Neuronal stem cell (in vitro differentiated cells): ENCODE measurements around the gene CHTF18.
A peak's percentile ranks its signal among the peaks of the same experiment; 100 is the strongest.

ENCODE experiments used
- DNase-seq: peaks from one replicate; pipeline ENCODE4 v3.0.0-alpha.2; 2013; ENCODE audit warnings: low spot score
- H2AFZ ChIP-seq: one replicate; pipeline ENCODE4 v1.6.1; 2013; ENCODE audit warnings: mild to moderate bottlenecking, low read length, inconsistent platforms
- H2AK5ac ChIP-seq: 2 replicates; pipeline ENCODE4 v1.6.1; 2013; ENCODE audit warnings: low read depth, mild to moderate bottlenecking, inconsistent platforms, low read length, moderate library complexity, mixed read lengths
- H2BK120ac ChIP-seq: 2 replicates; pipeline ENCODE4 v1.6.1; 2013; ENCODE audit warnings: low read depth, mild to moderate bottlenecking, inconsistent platforms, low read length, moderate library complexity, mixed read lengths
- H2BK12ac ChIP-seq: one replicate; pipeline ENCODE4 v1.6.1; 2013; ENCODE audit warnings: low read length, inconsistent platforms
- H2BK15ac ChIP-seq: 2 replicates; pipeline ENCODE4 v1.6.1; 2013; ENCODE audit warnings: mild to moderate bottlenecking, low read length, inconsistent platforms, mixed read lengths
- H2BK5ac ChIP-seq: one replicate; pipeline ENCODE4 v1.6.1; 2013; ENCODE audit warnings: inconsistent platforms, mild to moderate bottlenecking, low read length, moderate library complexity
- H3K14ac ChIP-seq: one replicate; pipeline ENCODE4 v1.6.1; 2013; ENCODE audit warnings: low read length, inconsistent platforms
- H3K18ac ChIP-seq: 2 replicates; pipeline ENCODE4 v1.6.1; 2013; ENCODE audit warnings: low read length, inconsistent platforms
- H3K23ac ChIP-seq: 2 replicates; pipeline ENCODE4 v1.6.1; 2013; ENCODE audit warnings: low read depth, mild to moderate bottlenecking, mixed read lengths, low read length, inconsistent platforms; ENCODE audit not compliant: poor library complexity
- H3K27ac ChIP-seq: replicated peaks from 3 replicates; pipeline ENCODE4 v1.5.1; 2013; ENCODE audit warnings: low read length, inconsistent platforms
- H3K27me3 ChIP-seq, 3 experiments: 2 replicates each; pipeline ENCODE4 v1.6.1; 2013; ENCODE audit warnings: low read length in 3 of 3, mild to moderate bottlenecking in 2 of 3, inconsistent platforms in 1 of 3, low read depth in 1 of 3, mixed read lengths in 1 of 3, moderate library complexity in 1 of 3; ENCODE audit not compliant: control insufficient read depth in 3 of 3, insufficient read depth in 3 of 3
- H3K36me3 ChIP-seq, 2 donors: replicated peaks in 1 of 2; 2 replicates each; pipeline ENCODE4 v1.6.1; 2013; ENCODE audit warnings: low read length in 2 of 2; ENCODE audit not compliant: control insufficient read depth in 2 of 2, insufficient read depth in 2 of 2
- H3K4ac ChIP-seq: 2 replicates; pipeline ENCODE4 v1.6.1; 2013; ENCODE audit warnings: inconsistent platforms, mild to moderate bottlenecking, low read length, moderate library complexity
- H3K4me1 ChIP-seq, 2 donors: 1 replicate in 1 of 2; 2 replicates in 1 of 2; pipeline ENCODE4 v1.6.1; 2013; ENCODE audit warnings: low read length in 2 of 2, low read depth in 1 of 2; ENCODE audit not compliant: control insufficient read depth in 2 of 2, insufficient read depth in 1 of 2
- H3K4me2 ChIP-seq: one replicate; pipeline ENCODE4 v1.6.1; 2013; ENCODE audit warnings: mild to moderate bottlenecking, low read length, inconsistent platforms; ENCODE audit not compliant: insufficient read depth, poor library complexity, severe bottlenecking
- H3K4me3 ChIP-seq, 2 donors: 2 replicates each; pipeline ENCODE4 v1.5.1; 2013; ENCODE audit warnings: low read length in 2 of 2, mild to moderate bottlenecking in 2 of 2, inconsistent platforms in 1 of 2, moderate library complexity in 1 of 2
- H3K79me1 ChIP-seq: one replicate; pipeline ENCODE4 v1.6.1; 2013; ENCODE audit warnings: low read depth, mild to moderate bottlenecking, inconsistent platforms, low read length, moderate library complexity
- H3K9ac ChIP-seq: one replicate; pipeline ENCODE4 v1.6.1; 2013; ENCODE audit warnings: mild to moderate bottlenecking, low read depth, low read length, inconsistent platforms; ENCODE audit not compliant: poor library complexity
- H3K9me3 ChIP-seq, 2 donors: replicated peaks in 1 of 2; 2 replicates each; pipeline versions ENCODE3 to v1.6.1; 2013; ENCODE audit warnings: low read length in 2 of 2, mild to moderate bottlenecking in 2 of 2, inconsistent platforms in 1 of 2, low read depth in 1 of 2, mixed read lengths in 1 of 2, moderate library complexity in 1 of 2; ENCODE audit not compliant: control insufficient read depth in 2 of 2, insufficient read depth in 1 of 2
- H4K8ac ChIP-seq: one replicate; pipeline ENCODE4 v1.6.1; 2013; ENCODE audit warnings: low read depth, mild to moderate bottlenecking, inconsistent platforms, low read length, moderate library complexity
- H4K91ac ChIP-seq: one replicate; pipeline ENCODE4 v1.6.1; 2013; ENCODE audit warnings: low read length, low read depth, mild to moderate bottlenecking, inconsistent platforms; ENCODE audit not compliant: poor library complexity
- WGBS, 2 donors: extraction: QIAGEN DNeasy Blood & Tissue Kit; methylation state at CpG; one replicate each; pipeline ENCODE4 v1.1.7; 2013; ENCODE audit warnings: missing lambda C conversion rate in 2 of 2, mixed read lengths in 1 of 2; ENCODE audit not compliant: insufficient read length in 2 of 2, insufficient replicate concordance in 1 of 2; ENCODE audit errors: extremely low coverage in 2 of 2; 5-methylcytosine and 5-hydroxymethylcytosine counted together

CHTF18 gene

GRCh38 chr16:827513-827912, 39.1 kb downstream of the CHTF18 start:
- Histone ChIP-seq H3K79me1 (peaks cover 2% of the 10 kb centered on the region), H2BK12ac (no peak overlapping the region), H2AK5ac (peak overlapping the region; percentile 11), H3K36me3 (no peaks in the 10 kb centered on the region), H2AFZ (no peak overlapping the region), H3K9me3 (peaks cover 10 to 11% of the 10 kb centered on the region in 2 donors), H3K27me3 (peaks cover 0 to 44% (median 0%) of the 10 kb centered on the region in 3 experiments), H3K27ac (no peak overlapping the region), H4K91ac (no peak overlapping the region), H3K23ac (peak overlapping the region; percentile 65), H2BK5ac (no peak overlapping the region), H3K18ac (no peak overlapping the region), H3K9ac (peak overlapping the region; percentile 78), H3K4me1 (no peaks in the 10 kb centered on the region), H3K4me2 (no peak overlapping the region), H3K4ac (no peak overlapping the region), H2BK120ac (no peak overlapping the region), H3K14ac (peak overlapping the region; percentile 12), H4K8ac (no peak overlapping the region), H3K4me3 (no peak overlapping the region), H2BK15ac (peak overlapping the region; percentile 38)
- DNase-seq = no peak
- WGBS, 2 donors = no CpG with 5 or more reads among the region's 24 CpGs

GRCh38 chr16:828891-829290, 40.5 kb downstream of the CHTF18 start:
- no peak overlapping the region for H4K91ac ChIP-seq
- no peak overlapping the region for H3K27ac ChIP-seq
- no CpG with 5 or more reads among the region's 17 CpGs for WGBS, 2 donors

GRCh38 chr16:830107-830870, 41.9 kb downstream of the CHTF18 start:
- Histone ChIP-seq H3K79me1 (no peaks in the 10 kb centered on the region), H2BK120ac (no peak overlapping the region), H3K4me2 (no peak overlapping the region), H3K4me3 (peak overlapping the region in 1 of 2 donors; percentile 30), H3K23ac (peak overlapping the region; percentile 55), H2AK5ac (peak overlapping the region; percentile 68), H2BK15ac (peak overlapping the region; percentile 37), H3K9me3 (peaks cover 0 to 8% of the 10 kb centered on the region in 2 donors), H2BK12ac (no peak overlapping the region), H2AFZ (no peak overlapping the region), H2BK5ac (peak overlapping the region; percentile 87), H4K8ac (no peak overlapping the region), H3K14ac (peak overlapping the region; percentile 71), H3K18ac (no peak overlapping the region), H3K27ac (no peak overlapping the region), H3K27me3 (peaks cover 0 to 32% (median 0%) of the 10 kb centered on the region in 3 experiments), H3K36me3 (no peaks in the 10 kb centered on the region), H3K4ac (no peak overlapping the region), H3K9ac (no peak overlapping the region), H3K4me1 (no peaks in the 10 kb centered on the region), H4K91ac (no peak overlapping the region)
- WGBS, 2 donors = no CpG with 5 or more reads among the region's 43 CpGs
- no peak for DNase-seq

More at GRCh38 chr16:828891-829290, 40.5 kb downstream of the CHTF18 start:
- H2BK12ac ChIP-seq = no peak overlapping the region
- no peak overlapping the region for H3K4me3 ChIP-seq
- no peak overlapping the region for H3K4ac ChIP-seq
- H3K27me3 ChIP-seq = peaks cover 0 to 38% (median 0%) of the 10 kb centered on the region in 3 experiments
- H3K4me2 ChIP-seq = no peak overlapping the region
- H4K8ac ChIP-seq = no peak overlapping the region
- H3K9ac ChIP-seq = no peak overlapping the region
- H3K23ac ChIP-seq = no peak overlapping the region
- H3K4me1 ChIP-seq = no peaks in the 10 kb centered on the region
- H3K79me1 ChIP-seq = peaks cover 2% of the 10 kb centered on the region
- no peak overlapping the region for H2AK5ac ChIP-seq
- H2BK120ac ChIP-seq = no peak overlapping the region
- no peak overlapping the region for H2AFZ ChIP-seq
- H3K9me3 ChIP-seq = peaks cover 3 to 5% of the 10 kb centered on the region in 2 donors
- H3K18ac ChIP-seq = peak overlapping the region; percentile 57
- no peak overlapping the region for H2BK15ac ChIP-seq
- H3K14ac ChIP-seq = no peak overlapping the region
- DNase-seq = no peak
- no peak overlapping the region for H2BK5ac ChIP-seq
- H3K36me3 ChIP-seq = no peaks in the 10 kb centered on the region

GRCh38 chr16:830871-831570, 42.6 kb downstream of the CHTF18 start:
- H3K79me1 ChIP-seq = no peaks in the 10 kb centered on the region

More at GRCh38 chr16:830871-831570, 42.6 kb downstream of the CHTF18 start:
- WGBS, 2 donors = no CpG with 5 or more reads among the region's 24 CpGs
- Histone ChIP-seq H3K36me3 (no peaks in the 10 kb centered on the region), H2BK12ac (peak overlapping the region; percentile 41), H3K23ac (no peak overlapping the region), H2BK120ac (no peak overlapping the region), H3K9ac (no peak overlapping the region), H3K4me1 (no peaks in the 10 kb centered on the region), H3K4me2 (no peak overlapping the region), H2AK5ac (peak overlapping the region; percentile 74), H3K14ac (peak overlapping the region; percentile 71), H3K4me3 (no peak overlapping the region), H2BK5ac (peak overlapping the region; percentile 75), H4K8ac (no peak overlapping the region), H3K9me3 (peaks cover under 1 to 14% of the 10 kb centered on the region in 2 donors), H3K27ac (no peak overlapping the region), H3K18ac (no peak overlapping the region), H4K91ac (no peak overlapping the region), H3K27me3 (peaks cover 0 to 25% (median 2%) of the 10 kb centered on the region in 3 experiments), H3K4ac (no peak overlapping the region), H2BK15ac (peak overlapping the region; percentile 37), H2AFZ (no peak overlapping the region)
- no peak for DNase-seq
